MCF 10A (cell line): ENCODE measurements around the gene BCAS3. TPM values are rescaled to one million over a fixed set of nuclear protein-coding genes. Genes with fewer than 3 reads are reported as not detected.
A peak's percentile ranks its signal among the peaks of the same experiment; 100 is the strongest.
"Not testable (repeated sequence)": the region's sequence is repeated elsewhere in the genome, so short reads cannot be mapped to it uniquely, and the experiment has no call there.

ENCODE experiments used
- BruUV-seq: library from RNA; stranded (reverse); fragments of 400-500 nt; replicated peaks from 2 replicates; lab custom pipeline; 2021; lab: Mats Ljungman, UMichigan
- CTCF ChIA-PET: fragments of 300-600 bp; sonication (Branson Sonifier 250); formaldehyde crosslinking; extraction: SDS; loops from one replicate; lab custom pipeline; 2021; ENCODE audit warnings: antibody characterized with exemption, inconsistent platforms; lab: Yijun Ruan, JAX
- POLR2A ChIA-PET: fragments of 300-600, 350-650 bp; sonication (Branson Sonifier 250); formaldehyde crosslinking; extraction: SDS; loops from one replicate; lab custom pipeline; 2020; ENCODE audit warnings: antibody characterized with exemption, inconsistent platforms; lab: Yijun Ruan, JAX
- DNase-seq: peaks from one replicate; pipeline ENCODE4 v3.0.0-alpha.2; 2018; ENCODE audit not compliant: unreplicated experiment
- H3K27ac Mint-ChIP-seq: one replicate; pipeline ENCODE4 v1.8.0; 2022; ENCODE audit warnings: mild to moderate bottlenecking, low read depth, mixed read lengths; ENCODE audit not compliant: unreplicated experiment
- H3K27me3 Mint-ChIP-seq: one replicate; pipeline ENCODE4 v1.8.0; 2022; ENCODE audit warnings: mixed read lengths; ENCODE audit not compliant: insufficient read depth, unreplicated experiment
- H3K36me3 Mint-ChIP-seq: one replicate; pipeline ENCODE4 v1.8.0; 2022; ENCODE audit warnings: mild to moderate bottlenecking, moderate library complexity, mixed read lengths; ENCODE audit not compliant: insufficient read depth, unreplicated experiment
- H3K4me1 Mint-ChIP-seq: one replicate; pipeline ENCODE4 v1.8.0; 2022; ENCODE audit warnings: mixed read lengths; ENCODE audit not compliant: insufficient read depth, unreplicated experiment
- H3K4me3 Mint-ChIP-seq: one replicate; pipeline ENCODE4 v1.8.0; 2022; ENCODE audit warnings: mild to moderate bottlenecking, moderate library complexity, mixed read lengths; ENCODE audit not compliant: unreplicated experiment
- H3K9me3 Mint-ChIP-seq: one replicate; pipeline ENCODE4 v1.8.0; 2022; ENCODE audit warnings: mixed read lengths; ENCODE audit not compliant: unreplicated experiment
- CTCF ChIP-seq: fragments of 200-600 bp; IDR thresholded peaks from one replicate; pipeline ENCODE4 v1.8.0; 2022; ENCODE audit warnings: antibody characterized with exemption, mild to moderate bottlenecking; ENCODE audit not compliant: unreplicated experiment
- intact Hi-C: fragments of 100-400 bp; cut with micrococcal nuclease; formaldehyde crosslinking; loops from 2 replicates; pipeline ENCODE4 v1.14.1; 2022
- total RNA-seq: library from RNA; stranded (reverse); gene quantifications from 2 replicates; pipeline ENCODE4 v1.2.3, GENCODE V29; 2022

Gene BCAS3
- total RNA-seq, 1 experiment from 2014 or later, result 14.6 TPM

- ChIA-PET CTCF (no interaction called here), POLR2A (interaction anchor here (1.5 kb wide), 1 partner anchor 11 kb away, joined by 4 read pairs; the partner anchor contains the start of gene BCAS3)
- no peaks in the 10 kb centered on the region for H3K27me3 Mint-ChIP-seq
- no peaks in the 10 kb centered on the region for H3K4me1 Mint-ChIP-seq
- H3K27ac Mint-ChIP-seq, result no peak overlapping the region
- intact Hi-C loops, result no loop called here
- TF ChIP-seq CTCF, result no peak
- DNase-seq, result no peak
- BruUV-seq, result no TSS peak
- no peak overlapping the region for H3K4me3 Mint-ChIP-seq
- peaks cover 26% of the 10 kb centered on the region for H3K36me3 Mint-ChIP-seq
- H3K9me3 Mint-ChIP-seq, result no peaks in the 10 kb centered on the region
These were observed 12.0 kb upstream of the BCAS3 start for GRCh38 chr17:60665602-60666001.

GRCh38 chr17:60668741-60669140 is 8.9 kb upstream of the BCAS3 start:
- DNase-seq, BruUV-seq: not testable (repeated sequence)

GRCh38 chr17:60671482-60671881 is 6.2 kb upstream of the BCAS3 start:
- H3K27ac Mint-ChIP-seq, result no peak overlapping the region
- peak; percentile 2 for DNase-seq
- TF ChIP-seq CTCF, result no peak
- no peaks in the 10 kb centered on the region for H3K27me3 Mint-ChIP-seq
- H3K4me3 Mint-ChIP-seq, result no peak overlapping the region
- H3K36me3 Mint-ChIP-seq, result peaks cover 4% of the 10 kb centered on the region
- H3K4me1 Mint-ChIP-seq, result no peaks in the 10 kb centered on the region
- BruUV-seq, result no TSS peak
- ChIA-PET CTCF (no interaction called here), POLR2A (no interaction called here)
- H3K9me3 Mint-ChIP-seq, result no peaks in the 10 kb centered on the region
- intact Hi-C loops, result no loop called here

More at GRCh38 chr17:60668741-60669140, 8.9 kb upstream of the BCAS3 start:
- H3K4me1 Mint-ChIP-seq, intact Hi-C loops, H3K27me3 Mint-ChIP-seq, H3K9me3 Mint-ChIP-seq, H3K27ac Mint-ChIP-seq, H3K4me3 Mint-ChIP-seq: not testable (repeated sequence)
- peaks cover 26% of the 10 kb centered on the region for H3K36me3 Mint-ChIP-seq
- POLR2A ChIA-PET, result interaction anchor here (0.6 to 3.0 kb wide), 3 partner anchors 8 to 1222 kb away, joined by 3 to 12 read pairs (median 3); partner anchors contain the start of gene BCAS3
- CTCF ChIA-PET, result interaction anchor here (0.7 to 1.0 kb wide), 2 partner anchors 52 to 237 kb away, joined by 3 read pairs; no protein-coding TSS in a partner anchor

GRCh38 chr17:60674637-60675036 is 3.0 kb upstream of the BCAS3 start:
- H3K36me3 Mint-ChIP-seq, H3K27ac Mint-ChIP-seq, H3K9me3 Mint-ChIP-seq, H3K27me3 Mint-ChIP-seq, BruUV-seq, H3K4me1 Mint-ChIP-seq, intact Hi-C loops, DNase-seq, H3K4me3 Mint-ChIP-seq: not testable (repeated sequence)
- ChIA-PET CTCF (interaction anchor here (1.3 kb wide), 1 partner anchor 36 kb away, joined by 5 read pairs; no protein-coding TSS in a partner anchor), POLR2A (interaction anchor here (0.9 kb wide), 1 partner anchor 70 kb away, joined by 4 read pairs; no protein-coding TSS in a partner anchor)

GRCh38 chr17:60675997-60676396 is 1.7 kb upstream of the BCAS3 start:
- CTCF ChIA-PET, result interaction anchor here (0.5 kb wide), 1 partner anchor 111 kb away, joined by 3 read pairs; no protein-coding TSS in a partner anchor

More at GRCh38 chr17:60675997-60676396, 1.7 kb upstream of the BCAS3 start:
- DNase-seq, result no peak
- TF ChIP-seq CTCF, result no peak
- no TSS peak for BruUV-seq
- Mint-ChIP-seq H3K9me3 (no peaks in the 10 kb centered on the region), H3K4me1 (no peaks in the 10 kb centered on the region), H3K4me3 (no peak overlapping the region), H3K27me3 (no peaks in the 10 kb centered on the region), H3K27ac (no peak overlapping the region), H3K36me3 (peaks cover 6% of the 10 kb centered on the region)
- intact Hi-C loops, result no loop called here
- POLR2A ChIA-PET, result interaction anchor here (0.6 to 2.5 kb wide), 6 partner anchors 11 to 398 kb away, joined by 3 to 43 read pairs (median 4); partner anchors contain the start of genes APPBP2 and PPM1D
